ENCODE data around the gene YY1. TPM values are rescaled to one million over a fixed set of nuclear protein-coding genes. Genes with fewer than 3 reads are reported as not detected.

Gene YY1
- total and polyA plus RNA-seq, 2 of the 8 experiments (the other 6 are each of a cell fraction or from before 2014, with no cell fraction given) = 26.4 to 106 TPM

- Histone ChIP-seq H2BK5ac (ENCODE audit: low read depth, low read length) (no peak overlapping the region), H3K27ac (ENCODE audit: low read depth, low read length) (no peak overlapping the region), H2BK12ac (ENCODE audit: low read depth, low read length) (no peak overlapping the region), H3K79me2 (ENCODE audit: control insufficient read depth in 1 of 2, insufficient read depth in 2 of 2, low read length in 2 of 2) (peaks cover 6 to 48% of the 10 kb centered on the region in 2 experiments; a peak in 3 of 4 replicates), H3K18ac (ENCODE audit: extremely low read depth, low read length) (no peak overlapping the region), H2BK120ac (replicated peaks; ENCODE audit: low read depth, low read length) (no peak overlapping the region), H4K20me1 (replicated peaks in 1 of 2; ENCODE audit: control insufficient read depth in 1 of 2, insufficient read depth in 2 of 2, low read length in 2 of 2) (peaks cover 16 to 32% of the 10 kb centered on the region in 2 experiments), H3K14ac (ENCODE audit: insufficient read length) (no peak overlapping the region), H3K36me3 (ENCODE audit: control insufficient read depth in 2 of 4, insufficient read depth in 4 of 4, low read length in 3 of 4) (peaks cover 2 to 30% (median 4%) of the 10 kb centered on the region in 4 experiments; a peak in 5 of 8 replicates), H3K9ac (replicated peaks in 1 of 4; ENCODE audit: extremely low read depth in 1 of 4, low read depth in 3 of 4, low read length in 3 of 4) (peak overlapping the region in 1 of 4 experiments; percentile 8; a peak in 1 of 7 replicates), H3K23ac (ENCODE audit: insufficient read length) (no peak overlapping the region), H2BK20ac (ENCODE audit: low read length) (no peak overlapping the region), H3K4me2 (ENCODE audit: insufficient read depth in 1 of 2, low read depth in 2 of 2, low read length in 2 of 2) (no peak overlapping the region), H2BK15ac (ENCODE audit: low read length) (no peak overlapping the region), H3K79me1 (ENCODE audit: low read depth, low read length) (peaks cover 10% of the 10 kb centered on the region; the same call in 1 of the 2 replicates), H3K27me3 (replicated peaks in 1 of 4; ENCODE audit: control insufficient read depth in 3 of 4, extremely low read depth in 1 of 4, insufficient read depth in 3 of 4, low read length in 3 of 4) (no peaks in the 10 kb centered on the region), H4K8ac (ENCODE audit: extremely low read depth, insufficient read depth, low read length) (no peak overlapping the region), H3K9me3 (ENCODE audit: insufficient read depth in 2 of 2, low read depth in 1 of 2, low read length in 1 of 2) (no peaks in the 10 kb centered on the region), H3K4me3 (ENCODE audit: extremely low read depth in 1 of 4, insufficient read depth in 2 of 4, low read depth in 3 of 4, low read length in 4 of 4) (no peak overlapping the region), H3K56ac (replicated peaks; ENCODE audit: insufficient read length, low read depth, low read length) (no peak overlapping the region), H3K23me2 (ENCODE audit: low read depth, low read length) (no peaks in the 10 kb centered on the region), H2AK5ac (ENCODE audit: low read depth, low read length) (no peak overlapping the region), H3K4ac (replicated peaks; ENCODE audit: insufficient read length, low read depth, low read length) (no peak overlapping the region), H3K4me1 (replicated peaks in 1 of 4; ENCODE audit: control insufficient read depth in 3 of 4, insufficient read depth in 4 of 4, low read length in 3 of 4) (peaks cover 2 to 6% (median 3%) of the 10 kb centered on the region in 4 experiments; a peak in 6 of 7 replicates), H4K91ac (replicated peaks; ENCODE audit: insufficient read length, low read length) (no peak overlapping the region), H4K5ac (ENCODE audit: insufficient read length, low read depth, low read length) (no peak overlapping the region), H2AFZ (ENCODE audit: low read length) (no peak overlapping the region)
- CTCF ChIA-PET (ENCODE audit: partially characterized antibody) = interaction anchor here (0.5 to 2.7 kb wide), 8 partner anchors 9 to 76 kb away, joined by 3 to 14 read pairs (median 4); no protein-coding TSS in a partner anchor
- DNase-seq (ENCODE audit: low read depth in 1 of 2, low spot score in 2 of 2) (no peak), FAIRE-seq (no peak)
- POLR2A ChIA-PET (ENCODE audit: partially characterized antibody) = interaction anchor here (1.2 to 14.7 kb wide), 4 partner anchors 8 to 74 kb away, joined by 3 to 200 read pairs (median 4); partner anchors contain the start of gene SLC25A29
- WGBS, 2 experiments (ENCODE audit: extremely low coverage in 1 of 2, insufficient coverage in 1 of 2, insufficient read length in 1 of 2, insufficient replicate concordance in 2 of 2, low coverage in 1 of 2, low lambda C conversion rate in 2 of 2, missing lambda C conversion rate in 1 of 2) = 90% methylated on average over 14 of the region's 14 CpGs; no CpG with 5 or more reads in 1 of the 2 experiments
- no peak for TF ChIP-seq TEAD4 (IDR thresholded peaks at IDR 0.05; ENCODE audit: low read depth, low read length)
- no peak for TF ChIP-seq NRF1 (IDR thresholded peaks at IDR 0.05; ENCODE audit: low read depth, low read length)
- TF ChIP-seq BRCA1 (IDR thresholded peaks at IDR 0.05; ENCODE audit: low read depth, low read length) = no peak
- no peak for TF ChIP-seq CHD1 (IDR thresholded peaks at IDR 0.05; ENCODE audit: low read depth, low read length)
- no peak for TF ChIP-seq SIN3A (conservative IDR thresholded peaks at IDR 0.05 in 1 of 2, IDR thresholded peaks at IDR 0.05 in 1 of 2; ENCODE audit: low read depth in 1 of 2, low read length in 2 of 2)
- no peak for TF ChIP-seq RAD21 (IDR thresholded peaks at IDR 0.05 in 1 of 2, conservative IDR thresholded peaks at IDR 0.05 in 1 of 2; ENCODE audit: low read depth in 2 of 2, low read length in 2 of 2)
Measured at GRCh38 chr14:100298551-100299237, 59.8 kb downstream of the YY1 start.
